Measurements from ENCODE around the gene CCDC81. TPM values are rescaled to one million over a fixed set of nuclear protein-coding genes. Genes with fewer than 3 reads are reported as not detected.
"Not testable (repeated sequence)": the region's sequence is repeated elsewhere in the genome, so short reads cannot be mapped to it uniquely, and the experiment has no call there.

The CCDC81 gene
- total RNA-seq, 1 experiment from 2014 or later, result 0.33 TPM

DNA sequence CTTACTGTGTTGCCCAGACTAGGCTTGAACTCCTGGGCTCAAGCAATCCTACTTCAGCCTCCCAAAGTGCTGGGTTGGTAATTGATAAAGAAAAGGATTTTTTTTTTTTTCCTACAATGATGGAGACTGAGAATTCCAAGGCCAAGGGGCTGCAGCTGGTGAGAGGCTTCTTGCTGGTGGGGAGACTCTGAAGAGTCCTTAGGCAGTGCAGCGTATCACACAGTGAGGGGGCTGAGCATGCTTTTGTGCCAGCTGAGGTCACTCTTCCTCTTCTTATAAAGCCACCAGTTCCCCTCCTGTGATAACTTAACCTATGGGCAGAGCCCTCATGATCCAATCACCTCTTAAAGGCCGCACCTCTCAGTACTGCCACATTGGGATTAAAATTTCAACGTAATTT, 28.2 kb upstream of the CCDC81 start:
- Mint-ChIP-seq H3K27me3 (ENCODE audit: unreplicated experiment) (no peaks in the 10 kb centered on the region), H3K27ac (ENCODE audit: unreplicated experiment) (no peak overlapping the region), H3K4me3 (ENCODE audit: low read depth, unreplicated experiment) (no peak overlapping the region), H3K4me1 (ENCODE audit: low read depth, unreplicated experiment) (no peaks in the 10 kb centered on the region), H3K36me3 (ENCODE audit: insufficient read depth, unreplicated experiment) (peaks cover 1% of the 10 kb centered on the region), H3K9me3 (ENCODE audit: low read depth, unreplicated experiment) (no peaks in the 10 kb centered on the region)
- no TSS peak for BruUV-seq (replicated peaks)
- DNase-seq, result no peak
- TF ChIP-seq, protein P1, sequence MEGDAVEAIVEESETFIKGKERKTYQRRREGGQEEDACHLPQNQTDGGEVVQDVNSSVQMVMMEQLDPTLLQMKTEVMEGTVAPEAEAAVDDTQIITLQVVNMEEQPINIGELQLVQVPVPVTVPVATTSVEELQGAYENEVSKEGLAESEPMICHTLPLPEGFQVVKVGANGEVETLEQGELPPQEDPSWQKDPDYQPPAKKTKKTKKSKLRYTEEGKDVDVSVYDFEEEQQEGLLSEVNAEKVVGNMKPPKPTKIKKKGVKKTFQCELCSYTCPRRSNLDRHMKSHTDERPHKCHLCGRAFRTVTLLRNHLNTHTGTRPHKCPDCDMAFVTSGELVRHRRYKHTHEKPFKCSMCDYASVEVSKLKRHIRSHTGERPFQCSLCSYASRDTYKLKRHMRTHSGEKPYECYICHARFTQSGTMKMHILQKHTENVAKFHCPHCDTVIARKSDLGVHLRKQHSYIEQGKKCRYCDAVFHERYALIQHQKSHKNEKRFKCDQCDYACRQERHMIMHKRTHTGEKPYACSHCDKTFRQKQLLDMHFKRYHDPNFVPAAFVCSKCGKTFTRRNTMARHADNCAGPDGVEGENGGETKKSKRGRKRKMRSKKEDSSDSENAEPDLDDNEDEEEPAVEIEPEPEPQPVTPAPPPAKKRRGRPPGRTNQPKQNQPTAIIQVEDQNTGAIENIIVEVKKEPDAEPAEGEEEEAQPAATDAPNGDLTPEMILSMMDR (IDR thresholded peaks at IDR 0.05; ENCODE audit: unreplicated experiment), result no peak
- intact Hi-C loops (cut with micrococcal nuclease; ENCODE audit: unreplicated experiment), result no loop called here
- CTCF ChIA-PET, result interaction anchor here (0.7 kb wide), 1 partner anchor 611 kb away, joined by 3 read pairs; no protein-coding TSS in a partner anchor

DNA sequence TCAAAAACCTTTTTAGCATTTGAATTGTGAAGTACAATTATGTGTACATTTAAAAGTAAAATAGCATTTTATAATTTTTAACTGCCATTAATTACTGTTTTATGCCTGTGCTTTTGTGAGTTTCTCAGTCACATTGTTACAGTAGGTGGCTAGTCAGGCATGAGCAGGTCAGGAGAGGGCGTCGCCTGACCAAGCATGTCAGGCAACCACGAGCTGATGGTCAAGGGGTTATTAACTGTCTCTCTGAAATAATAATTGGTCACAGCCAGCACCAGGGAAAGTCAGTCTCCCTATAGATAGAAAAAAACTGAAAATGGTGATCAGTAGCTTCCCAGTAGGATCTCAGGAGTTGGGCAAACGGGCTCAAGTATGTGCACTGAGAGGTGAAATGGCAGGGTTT, 19.4 kb upstream of the CCDC81 start:
- Mint-ChIP-seq H3K36me3 (ENCODE audit: insufficient read depth, unreplicated experiment) (no peaks in the 10 kb centered on the region), H3K4me1 (ENCODE audit: low read depth, unreplicated experiment) (no peaks in the 10 kb centered on the region), H3K9me3 (ENCODE audit: low read depth, unreplicated experiment) (no peaks in the 10 kb centered on the region), H3K27ac (ENCODE audit: unreplicated experiment) (no peak overlapping the region), H3K27me3 (ENCODE audit: unreplicated experiment) (no peaks in the 10 kb centered on the region), H3K4me3 (ENCODE audit: low read depth, unreplicated experiment) (no peak overlapping the region)
- CTCF ChIA-PET, result no interaction called here
- intact Hi-C loops (cut with micrococcal nuclease; ENCODE audit: unreplicated experiment), result no loop called here
- BruUV-seq (replicated peaks), result no TSS peak
- DNase-seq, result no peak
- TF ChIP-seq, protein P1 (IDR thresholded peaks at IDR 0.05; ENCODE audit: unreplicated experiment), result no peak

DNA sequence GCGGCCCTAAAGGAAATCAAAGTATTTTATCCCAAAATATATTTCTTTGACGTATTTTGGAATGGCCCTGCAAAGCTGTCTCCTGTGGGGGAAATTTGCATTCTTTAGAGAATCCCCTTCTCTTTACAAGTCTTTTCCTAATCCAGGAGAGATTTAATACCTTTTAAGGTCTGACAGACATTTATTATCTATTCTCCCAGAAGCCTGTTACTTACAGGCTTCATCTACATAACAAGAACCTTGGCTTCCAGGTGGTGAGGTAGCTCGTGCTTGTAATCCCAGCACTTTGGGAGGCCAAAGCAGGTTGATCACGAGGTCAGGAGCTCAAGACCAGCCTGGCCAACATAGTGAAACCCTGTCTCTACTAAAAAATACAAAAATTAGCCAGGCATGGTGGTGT, 17.3 kb upstream of the CCDC81 start:
- DNase-seq; CTCF ChIA-PET; BruUV-seq (replicated peaks); H3K36me3 Mint-ChIP-seq (ENCODE audit: insufficient read depth, unreplicated experiment); H3K4me3 Mint-ChIP-seq (ENCODE audit: low read depth, unreplicated experiment); H3K27ac Mint-ChIP-seq (ENCODE audit: unreplicated experiment); H3K9me3 Mint-ChIP-seq (ENCODE audit: low read depth, unreplicated experiment); H3K4me1 Mint-ChIP-seq (ENCODE audit: low read depth, unreplicated experiment); H3K27me3 Mint-ChIP-seq (ENCODE audit: unreplicated experiment); intact Hi-C loops (cut with micrococcal nuclease; ENCODE audit: unreplicated experiment): not testable (repeated sequence)

DNA sequence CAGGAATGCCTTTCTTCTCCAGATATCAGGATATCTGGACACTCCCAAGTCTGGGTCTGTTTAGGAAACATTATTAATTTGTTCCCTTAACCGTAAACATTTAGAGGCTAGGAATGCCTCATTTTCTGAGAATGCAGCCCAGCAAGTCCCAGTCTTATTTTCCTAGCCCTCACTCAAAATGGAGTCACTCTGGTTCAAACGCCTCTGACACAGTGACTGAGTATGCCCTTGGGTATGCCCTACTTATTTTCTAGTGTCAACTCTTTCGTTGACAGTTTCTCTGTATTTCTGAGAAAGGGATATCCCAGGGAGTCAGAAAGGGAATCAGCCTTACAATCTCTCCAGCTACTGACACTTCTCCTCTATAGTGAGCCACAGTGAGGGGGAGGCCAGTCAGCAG, 16.0 kb upstream of the CCDC81 start:
- no peak overlapping the region for H3K4me3 Mint-ChIP-seq (ENCODE audit: low read depth, unreplicated experiment)

DNA sequence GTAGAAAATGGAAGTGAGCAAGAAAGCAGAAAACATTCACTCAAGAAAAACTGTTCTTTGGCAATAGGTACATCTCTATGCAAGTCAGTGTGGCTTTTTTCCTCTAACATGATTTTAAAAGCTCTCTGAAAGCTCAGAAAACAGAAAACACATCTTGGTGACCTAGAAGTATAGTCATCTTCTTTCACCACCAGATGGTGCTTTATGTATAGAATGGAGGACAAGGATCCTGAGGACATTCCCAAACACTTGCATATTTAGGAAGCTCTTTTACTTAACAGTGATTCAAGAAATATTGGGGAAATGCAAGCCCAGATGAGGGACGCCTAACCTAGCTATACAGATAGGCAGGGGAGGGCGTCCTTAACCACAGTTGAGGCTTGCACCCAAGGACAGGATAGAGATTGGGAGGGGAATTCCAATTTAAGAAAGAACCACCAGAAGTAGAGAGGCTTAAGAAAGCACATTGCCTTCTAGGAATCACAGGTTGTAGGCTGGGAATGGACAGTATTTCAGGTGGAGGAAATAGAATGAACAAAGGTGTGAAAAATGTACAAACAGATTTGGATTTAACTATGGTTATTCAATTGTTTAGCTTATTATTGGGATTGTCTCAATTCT, 13.8 kb upstream of the CCDC81 start:
- intact Hi-C loops (cut with micrococcal nuclease; ENCODE audit: unreplicated experiment), result loop anchor here (1.0 to 5.0 kb wide), 2 partner anchors 46 to 457 kb away; no protein-coding TSS in a partner anchor
- no TSS peak for BruUV-seq (replicated peaks)
- no peak overlapping the region for H3K4me3 Mint-ChIP-seq (ENCODE audit: low read depth, unreplicated experiment)
- TF ChIP-seq, protein P1 (IDR thresholded peaks at IDR 0.05; ENCODE audit: unreplicated experiment), result no peak
- H3K4me1 Mint-ChIP-seq (ENCODE audit: low read depth, unreplicated experiment), result no peaks in the 10 kb centered on the region
- no peak for DNase-seq
- no peak overlapping the region for H3K27ac Mint-ChIP-seq (ENCODE audit: unreplicated experiment)
- CTCF ChIA-PET, result interaction anchor here (0.7 to 1.0 kb wide), 4 partner anchors 58 to 460 kb away, joined by 3 to 4 read pairs (median 3); no protein-coding TSS in a partner anchor
- H3K9me3 Mint-ChIP-seq (ENCODE audit: low read depth, unreplicated experiment), result no peaks in the 10 kb centered on the region
- H3K27me3 Mint-ChIP-seq (ENCODE audit: unreplicated experiment), result no peaks in the 10 kb centered on the region
- no peaks in the 10 kb centered on the region for H3K36me3 Mint-ChIP-seq (ENCODE audit: insufficient read depth, unreplicated experiment)

More for the DNA sequence above, 16.0 kb upstream of the CCDC81 start:
- Mint-ChIP-seq H3K4me1 (ENCODE audit: low read depth, unreplicated experiment) (no peaks in the 10 kb centered on the region), H3K27ac (ENCODE audit: unreplicated experiment) (no peak overlapping the region), H3K36me3 (ENCODE audit: insufficient read depth, unreplicated experiment) (no peaks in the 10 kb centered on the region), H3K27me3 (ENCODE audit: unreplicated experiment) (no peaks in the 10 kb centered on the region), H3K9me3 (ENCODE audit: low read depth, unreplicated experiment) (no peaks in the 10 kb centered on the region)
- intact Hi-C loops (cut with micrococcal nuclease; ENCODE audit: unreplicated experiment), result no loop called here
- no peak for DNase-seq
- CTCF ChIA-PET, result no interaction called here
- BruUV-seq (replicated peaks), result no TSS peak
- TF ChIP-seq, protein P1 (IDR thresholded peaks at IDR 0.05; ENCODE audit: unreplicated experiment), result no peak
